Suprapubic skin (tissue), 4 donors: ENCODE measurements around the gene SKAP2.

Experiments used
- CTCF ChIP-seq, 2 donors: fragments of 200-600 bp in 1 of 2; fragments of 450-650 bp in 1 of 2; sonication (generic) in 1 of 2; IDR thresholded peaks; one replicate each; pipeline ENCODE4 v1.5.1; 2016 to 2019; ENCODE audit warnings: antibody characterized with exemption in 2 of 2, mild to moderate bottlenecking in 1 of 2, moderate library complexity in 1 of 2
- EP300 ChIP-seq: sonication (generic); formaldehyde crosslinking; IDR thresholded peaks from one replicate; pipeline ENCODE4 v1.6.1; 2017; ENCODE audit warnings: antibody characterized with exemption
- POLR2A ChIP-seq, 2 donors: fragments of 450-650 bp; IDR thresholded peaks; one replicate each; pipeline ENCODE4 v1.6.1; 2017; ENCODE audit warnings: antibody characterized with exemption in 2 of 2, mild to moderate bottlenecking in 2 of 2, moderate library complexity in 2 of 2
- POLR2AphosphoS5 ChIP-seq, 3 donors: sonication (generic); formaldehyde crosslinking; IDR thresholded peaks; one replicate each; pipeline ENCODE4 v1.6.1; 2017; ENCODE audit warnings: antibody characterized with exemption in 3 of 3

- TF ChIP-seq CTCF (IDR thresholded peaks at IDR 0.05) = no peak
- TF ChIP-seq POLR2A (IDR thresholded peaks at IDR 0.05) = no peak
- TF ChIP-seq POLR2AphosphoS5 (IDR thresholded peaks at IDR 0.05) = no peak
- TF ChIP-seq EP300 = no peak
Measured at GRCh38 chr7:26684447-26684846, 179.9 kb downstream of the SKAP2 start.
